Mammary epithelial cell (primary cell): Measurements from ENCODE around the gene VPS52.

ENCODE experiments used
- CTCF ChIP-seq, 2 donors: IDR thresholded peaks in 1 of 2; conservative IDR thresholded peaks in 1 of 2; 2 replicates each; pipeline ENCODE4 v1.5.1; 2011 to 2012; ENCODE audit warnings: inconsistent platforms in 2 of 2, low read length in 2 of 2, mild to moderate bottlenecking in 2 of 2, control low read depth in 1 of 2, low read depth in 1 of 2; ENCODE audit not compliant: insufficient read depth in 1 of 2; ENCODE audit errors: extremely low read depth in 1 of 2
- EZH2 ChIP-seq: IDR thresholded peaks from 2 replicates; pipeline ENCODE4 v1.6.1; 2012; ENCODE audit warnings: low read length, inconsistent platforms, borderline replicate concordance

- no peak for TF ChIP-seq CTCF (conservative IDR thresholded peaks at IDR 0.05 in 1 of 2, IDR thresholded peaks at IDR 0.05 in 1 of 2; ENCODE audit: extremely low read depth in 1 of 2, insufficient read depth in 1 of 2, low read depth in 1 of 2, low read length in 2 of 2)
- TF ChIP-seq EZH2 = no peak
Measured at GRCh38 chr6:33305052-33305451, 33.4 kb upstream of the VPS52 start.
